ENCODE data around the gene ZNF83.

GRCh38 chr19:52600639-52601024 lies 37.5 kb downstream of the ZNF83 start:
- TF ChIP-seq EZH2 (IDR thresholded peaks at IDR 0.05; ENCODE audit: borderline replicate concordance, low read length) = no peak
- TF ChIP-seq, protein P1, sequence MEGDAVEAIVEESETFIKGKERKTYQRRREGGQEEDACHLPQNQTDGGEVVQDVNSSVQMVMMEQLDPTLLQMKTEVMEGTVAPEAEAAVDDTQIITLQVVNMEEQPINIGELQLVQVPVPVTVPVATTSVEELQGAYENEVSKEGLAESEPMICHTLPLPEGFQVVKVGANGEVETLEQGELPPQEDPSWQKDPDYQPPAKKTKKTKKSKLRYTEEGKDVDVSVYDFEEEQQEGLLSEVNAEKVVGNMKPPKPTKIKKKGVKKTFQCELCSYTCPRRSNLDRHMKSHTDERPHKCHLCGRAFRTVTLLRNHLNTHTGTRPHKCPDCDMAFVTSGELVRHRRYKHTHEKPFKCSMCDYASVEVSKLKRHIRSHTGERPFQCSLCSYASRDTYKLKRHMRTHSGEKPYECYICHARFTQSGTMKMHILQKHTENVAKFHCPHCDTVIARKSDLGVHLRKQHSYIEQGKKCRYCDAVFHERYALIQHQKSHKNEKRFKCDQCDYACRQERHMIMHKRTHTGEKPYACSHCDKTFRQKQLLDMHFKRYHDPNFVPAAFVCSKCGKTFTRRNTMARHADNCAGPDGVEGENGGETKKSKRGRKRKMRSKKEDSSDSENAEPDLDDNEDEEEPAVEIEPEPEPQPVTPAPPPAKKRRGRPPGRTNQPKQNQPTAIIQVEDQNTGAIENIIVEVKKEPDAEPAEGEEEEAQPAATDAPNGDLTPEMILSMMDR (IDR thresholded peaks at IDR 0.05; ENCODE audit: low read length) = no peak
